HG02981 (cell line): ENCODE measurements around the gene ANTXR1.

Source experiments
- ATAC-seq: cut with Tn5 transposase; IDR thresholded peaks from one replicate; pipeline ENCODE4 v1.9.1; 2021; ENCODE audit warnings: mild to moderate bottlenecking, moderate library complexity; ENCODE audit not compliant: unreplicated experiment

ANTXR1 gene

GRCh38 chr2:69013142-69013839, at the start of gene ANTXR1:
TSS of gene ANTXR1 (plus strand) at chr2:69013179. CDS start at chr2:69013500, 321 bp downstream.
- ATAC-seq, result no peak

- no peak for ATAC-seq
These were observed 48.7 kb upstream of the ANTXR1 start for GRCh38 chr2:68964282-68964681.

- ATAC-seq, result no peak
These were observed 44.8 kb upstream of the ANTXR1 start for GRCh38 chr2:68968221-68968620.

GRCh38 chr2:68969736-68970490, 43.1 kb upstream of the ANTXR1 start:
- ATAC-seq, result no peak

- ATAC-seq, result no peak
These were observed 42.3 kb upstream of the ANTXR1 start for GRCh38 chr2:68970566-68971265.

- ATAC-seq, result no peak
These were observed 41.3 kb upstream of the ANTXR1 start for GRCh38 chr2:68971591-68972231.

- no peak for ATAC-seq
These were observed 38.7 kb upstream of the ANTXR1 start, which contains the start of gene GKN1 for GRCh38 chr2:68974251-68974650. TSS of gene GKN1 (plus strand) at chr2:68974636. CDS start at chr2:68974678, 42 bp downstream.

GRCh38 chr2:68974946-68975665, 37.9 kb upstream of the ANTXR1 start:
- ATAC-seq, result no peak

- ATAC-seq, result no peak
These were observed 37.1 kb upstream of the ANTXR1 start for GRCh38 chr2:68975844-68976243.

GRCh38 chr2:68977453-68977852, 35.5 kb upstream of the ANTXR1 start:
- no peak for ATAC-seq

- ATAC-seq, result no peak
These were observed 34.9 kb upstream of the ANTXR1 start for GRCh38 chr2:68978098-68978497.

GRCh38 chr2:68980956-68981355, 32.0 kb upstream of the ANTXR1 start:
- no peak for ATAC-seq

GRCh38 chr2:68987021-68987503, 25.9 kb upstream of the ANTXR1 start:
- ATAC-seq, result no peak

- ATAC-seq, result no peak
These were observed 23.9 kb upstream of the ANTXR1 start for GRCh38 chr2:68989035-68989434.

- ATAC-seq, result no peak
These were observed 20.6 kb upstream of the ANTXR1 start for GRCh38 chr2:68992341-68992740.

- ATAC-seq, result no peak
These were observed 20.0 kb upstream of the ANTXR1 start for GRCh38 chr2:68992933-68993332.

- no peak for ATAC-seq
These were observed 19.3 kb upstream of the ANTXR1 start for GRCh38 chr2:68993660-68994059.

- no peak for ATAC-seq
These were observed 18.1 kb upstream of the ANTXR1 start for GRCh38 chr2:68994864-68995263.

- ATAC-seq, result no peak
These were observed 17.1 kb upstream of the ANTXR1 start for GRCh38 chr2:68995916-68996315.

GRCh38 chr2:68997401-68997800, 15.6 kb upstream of the ANTXR1 start:
- ATAC-seq, result no peak
